ENCODE results near the gene PRKCH. TPM values are rescaled to one million over a fixed set of nuclear protein-coding genes. Genes with fewer than 3 reads are reported as not detected.

Gene PRKCH
- total and polyA plus RNA-seq, 2 donors (not counting 3 experiments of a cell fraction or from before 2014, with no cell fraction given), result 97.7 to 103 TPM

- intact Hi-C loops (cut with micrococcal nuclease), result no loop called here
Measured at GRCh38 chr14:61515436-61516117, 194.2 kb downstream of the PRKCH start.

More at GRCh38 chr14:61515436-61516117, 194.2 kb downstream of the PRKCH start:
- Histone ChIP-seq H3K27me3 (ENCODE audit: control insufficient read depth in 2 of 2, insufficient read depth in 2 of 2, low read length in 2 of 2) (no peaks in the 10 kb centered on the region), H3K9ac (replicated peaks; ENCODE audit: extremely low read depth, insufficient read depth, low read length) (no peak overlapping the region), H2AFZ (ENCODE audit: low read depth, low read length) (no peak overlapping the region), H3K4me2 (ENCODE audit: insufficient read depth, low read length) (no peak overlapping the region), H3K79me2 (ENCODE audit: control insufficient read depth, insufficient read depth, low read length) (peaks cover 2% of the 10 kb centered on the region), H3K27ac (ENCODE audit: insufficient read depth, low read depth, low read length) (peak overlapping the region; percentile 35), H3K36me3 (ENCODE audit: control insufficient read depth in 2 of 2, extremely low read depth in 1 of 2, insufficient read depth in 2 of 2, low read length in 2 of 2) (peaks cover 0 to 2% of the 10 kb centered on the region in 2 experiments), H3K9me1 (replicated peaks; ENCODE audit: control insufficient read depth, extremely low read depth, insufficient read depth, low read length) (no peaks in the 10 kb centered on the region), H3K4me1 (ENCODE audit: control insufficient read depth, extremely low read depth, insufficient read depth, low read length) (peaks cover 27% of the 10 kb centered on the region), H4K20me1 (replicated peaks; ENCODE audit: control insufficient read depth, extremely low read depth, insufficient read depth, low read length) (no peaks in the 10 kb centered on the region), H3K9me3 (replicated peaks; ENCODE audit: control insufficient read depth, insufficient read depth, low read length) (no peaks in the 10 kb centered on the region), H3K4me3 (replicated peaks in 1 of 3; ENCODE audit: insufficient read depth in 1 of 3, low read depth in 1 of 3, low read length in 3 of 3) (no peak overlapping the region)
- POLR2A ChIA-PET, result interaction anchor here (0.5 kb wide), 1 partner anchor 253 kb away, joined by 8 read pairs; no protein-coding TSS in a partner anchor
- CTCF ChIA-PET, result no interaction called here
- FAIRE-seq, result no peak
- dilution Hi-C loops (cut with MboI; ENCODE audit: extremely low pct_ligation_motif_present, low sequenced_read_pairs), result no loop called here
- no peak for DNase-seq (ENCODE audit: low read depth, low spot score)
- BruUV-seq (replicated peaks), result no TSS peak
- no peak for TF ChIP-seq MYC (IDR thresholded peaks at IDR 0.05; ENCODE audit: low read depth, low read length)
- TF ChIP-seq JUN (IDR thresholded peaks at IDR 0.05; ENCODE audit: borderline replicate concordance, insufficient read depth, insufficient read length, low read depth), result no peak
- TF ChIP-seq MAX (IDR thresholded peaks at IDR 0.05; ENCODE audit: insufficient read depth, insufficient read length), result no peak
- TF ChIP-seq EZH2 (IDR thresholded peaks at IDR 0.05; ENCODE audit: borderline replicate concordance, low read depth, low read length, severe bottlenecking), result no peak
- TF ChIP-seq GATA2 (IDR thresholded peaks at IDR 0.05; ENCODE audit: insufficient read depth, insufficient read length, low read depth, low read length), result no peak
- no peak for TF ChIP-seq CTCF (IDR thresholded peaks at IDR 0.05; ENCODE audit: extremely low read depth in 1 of 2, insufficient read depth in 1 of 2, low read depth in 1 of 2, low read length in 2 of 2)
- TF ChIP-seq FOS (IDR thresholded peaks at IDR 0.05; ENCODE audit: borderline replicate concordance, insufficient read depth, low read length), result no peak
- no peak for TF ChIP-seq POLR2AphosphoS5 (IDR thresholded peaks at IDR 0.05; ENCODE audit: insufficient read depth, low read depth, low read length)
- no peak for TF ChIP-seq POLR2A (IDR thresholded peaks at IDR 0.05; ENCODE audit: low read depth, low read length)
